Activated T-helper 9 cell treated with anti-CD3 and anti-CD28 coated beads, Interleukin-2, amount 50 U/mL, for 16 hours (primary cell): ENCODE results near the gene OR5A2.
"Not testable (repeated sequence)": the region's sequence is repeated elsewhere in the genome, so short reads cannot be mapped to it uniquely, and the experiment has no call there.

Experiments used
- DNase-seq: peaks from one replicate; pipeline ENCODE4 v3.0.0-alpha.2; 2020; ENCODE audit warnings: low read depth

The OR5A2 gene

GRCh38 chr11:59426361-59427067 is at the start of gene OR5A2:
Gene OR5A2, minus strand, starts transcription at chr11:59426413. Its CDS starts 3,460 bp downstream, at chr11:59422953.
- DNase-seq = no peak

GRCh38 chr11:59475176-59475575 is 49.0 kb upstream of the OR5A2 start:
- no peak for DNase-seq

GRCh38 chr11:59473015-59473414 is 46.8 kb upstream of the OR5A2 start, which contains the start of gene OR4D10:
Gene OR4D10, plus strand, starts transcription at chr11:59473315. Its CDS starts 4,115 bp downstream, at chr11:59477430.
- DNase-seq = no peak

- DNase-seq = no peak
Measured at GRCh38 chr11:59463190-59463641, 37.0 kb upstream of the OR5A2 start.

GRCh38 chr11:59459916-59460315 is 33.7 kb upstream of the OR5A2 start:
- DNase-seq = no peak

- DNase-seq = no peak
Measured at GRCh38 chr11:59456661-59457060, 30.4 kb upstream of the OR5A2 start, which contains the start of gene OR4D6. Gene OR4D6, plus strand, starts transcription at chr11:59456961. Its CDS starts 0 bp downstream, at chr11:59456961.

GRCh38 chr11:59448484-59448883 is 22.3 kb upstream of the OR5A2 start:
- DNase-seq = no peak

- DNase-seq = not testable (repeated sequence)
Measured at GRCh38 chr11:59445624-59446023, 19.4 kb upstream of the OR5A2 start.

- no peak for DNase-seq
Measured at GRCh38 chr11:59437770-59438169, 11.6 kb upstream of the OR5A2 start.

GRCh38 chr11:59436169-59436568 is 10.0 kb upstream of the OR5A2 start, which contains the start of gene OR5A1:
Gene OR5A1, plus strand, starts transcription at chr11:59436469. Its CDS starts 6,700 bp downstream, at chr11:59443169.
- no peak for DNase-seq

- no peak for DNase-seq
Measured at GRCh38 chr11:59429924-59430516, 3.8 kb upstream of the OR5A2 start.

GRCh38 chr11:59427068-59427382 is 812 bp upstream of the OR5A2 start:
- no peak for DNase-seq

- no peak for DNase-seq
Measured at GRCh38 chr11:59425131-59425530, 1.1 kb downstream of the OR5A2 start.

- DNase-seq = no peak
Measured at GRCh38 chr11:59423835-59424234, 2.4 kb downstream of the OR5A2 start.

GRCh38 chr11:59418156-59418555 is 8.1 kb downstream of the OR5A2 start:
- DNase-seq = no peak

GRCh38 chr11:59417023-59417422 is 9.2 kb downstream of the OR5A2 start:
- DNase-seq = no peak

- DNase-seq = no peak
Measured at GRCh38 chr11:59416613-59417012, 9.6 kb downstream of the OR5A2 start.

- no peak for DNase-seq
Measured at GRCh38 chr11:59415111-59415510, 11.1 kb downstream of the OR5A2 start.

GRCh38 chr11:59413646-59414045 is 12.6 kb downstream of the OR5A2 start:
- no peak for DNase-seq

- no peak for DNase-seq
Measured at GRCh38 chr11:59403546-59403945, 22.7 kb downstream of the OR5A2 start.

- no peak for DNase-seq
Measured at GRCh38 chr11:59401262-59401552, 25.0 kb downstream of the OR5A2 start.

GRCh38 chr11:59400461-59401261 is 25.6 kb downstream of the OR5A2 start:
- no peak for DNase-seq

- DNase-seq = no peak
Measured at GRCh38 chr11:59394186-59394585, 32.0 kb downstream of the OR5A2 start.
